Measurements from ENCODE around the gene NKD1.

NKD1 gene

GRCh38 chr16:50644245-50644644 is 96.0 kb downstream of the NKD1 start:
- in situ Hi-C loops (cut with HindIII; ENCODE audit: low pct_ligation_motif_present, low sequenced_read_pairs) = no loop called here
- Histone ChIP-seq H3K27ac (no peak overlapping the region), H3K27me3 (replicated peaks) (no peaks in the 10 kb centered on the region), H3K36me3 (replicated peaks) (no peaks in the 10 kb centered on the region), H3K4me3 (ENCODE audit: low read depth, low read length) (no peak overlapping the region)
- DNase-seq = no peak
- no peak for TF ChIP-seq CTCF (IDR thresholded peaks at IDR 0.05; ENCODE audit: low read depth, low read length, missing control alignments)

GRCh38 chr16:50644729-50645128 is 96.5 kb downstream of the NKD1 start:
- no peaks in the 10 kb centered on the region for H3K27me3 ChIP-seq (replicated peaks)
- DNase-seq = peak; percentile 6
- no peak overlapping the region for H3K4me3 ChIP-seq (ENCODE audit: low read depth, low read length)
- no peak overlapping the region for H3K27ac ChIP-seq
- TF ChIP-seq CTCF (IDR thresholded peaks at IDR 0.05; ENCODE audit: low read depth, low read length, missing control alignments) = peak; percentile 59
- in situ Hi-C loops (cut with HindIII; ENCODE audit: low pct_ligation_motif_present, low sequenced_read_pairs) = no loop called here
- no peaks in the 10 kb centered on the region for H3K36me3 ChIP-seq (replicated peaks)

- in situ Hi-C loops (cut with HindIII; ENCODE audit: low pct_ligation_motif_present, low sequenced_read_pairs) = no loop called here
- Histone ChIP-seq H3K36me3 (replicated peaks) (no peaks in the 10 kb centered on the region), H3K4me3 (ENCODE audit: low read depth, low read length) (no peak overlapping the region), H3K27me3 (replicated peaks) (no peaks in the 10 kb centered on the region), H3K27ac (no peak overlapping the region)
- no peak for DNase-seq
- TF ChIP-seq CTCF (IDR thresholded peaks at IDR 0.05; ENCODE audit: low read depth, low read length, missing control alignments) = no peak
These were observed 97.5 kb downstream of the NKD1 start for GRCh38 chr16:50645563-50646220.

- Histone ChIP-seq H3K4me3 (ENCODE audit: low read depth, low read length) (no peak overlapping the region), H3K27ac (no peak overlapping the region), H3K27me3 (replicated peaks) (no peaks in the 10 kb centered on the region), H3K36me3 (replicated peaks) (no peaks in the 10 kb centered on the region)
- TF ChIP-seq CTCF (IDR thresholded peaks at IDR 0.05; ENCODE audit: low read depth, low read length, missing control alignments) = no peak
- in situ Hi-C loops (cut with HindIII; ENCODE audit: low pct_ligation_motif_present, low sequenced_read_pairs) = no loop called here
- DNase-seq = no peak
These were observed 98.1 kb downstream of the NKD1 start for GRCh38 chr16:50646345-50646744.

- DNase-seq = no peak
- no peak for TF ChIP-seq CTCF (IDR thresholded peaks at IDR 0.05; ENCODE audit: low read depth, low read length, missing control alignments)
- Histone ChIP-seq H3K36me3 (replicated peaks) (no peaks in the 10 kb centered on the region), H3K27me3 (replicated peaks) (no peaks in the 10 kb centered on the region), H3K4me3 (ENCODE audit: low read depth, low read length) (no peak overlapping the region), H3K27ac (no peak overlapping the region)
- in situ Hi-C loops (cut with HindIII; ENCODE audit: low pct_ligation_motif_present, low sequenced_read_pairs) = no loop called here
These were observed 103.7 kb downstream of the NKD1 start for GRCh38 chr16:50651835-50652438.
